Fibroblast of villous mesenchyme (primary cell): Measurements from ENCODE around the gene PPRC1. TPM values are rescaled to one million over a fixed set of nuclear protein-coding genes. Genes with fewer than 3 reads are reported as not detected.

Source experiments
- DNase-seq: peaks from one replicate; pipeline ENCODE4 v3.0.0-alpha.2; 2010; ENCODE audit warnings: low read depth
- H3K4me3 ChIP-seq: 2 replicates; pipeline ENCODE4 v1.5.1; 2011; ENCODE audit warnings: low read depth, mild to moderate bottlenecking, low read length
- CTCF ChIP-seq: IDR thresholded peaks from 2 replicates; pipeline ENCODE4 v1.5.1; 2012; ENCODE audit warnings: low read depth, mild to moderate bottlenecking, low read length; ENCODE audit not compliant: insufficient read depth
- total RNA-seq: library from RNA; depleted of rRNA; stranded (reverse); fragments of >200 nt; gene quantifications from 2 replicates; pipeline ENCODE4 v1.2.3, GENCODE V29; 2012

Gene PPRC1
- total RNA-seq, 1 donor, result 28.5 TPM

GRCh38 chr10:102112210-102112817 lies 20.5 kb upstream of the PPRC1 start:
- DNase-seq, result no peak
- TF ChIP-seq CTCF, result peak; percentile 30
- H3K4me3 ChIP-seq, result no peak overlapping the region

DNA sequence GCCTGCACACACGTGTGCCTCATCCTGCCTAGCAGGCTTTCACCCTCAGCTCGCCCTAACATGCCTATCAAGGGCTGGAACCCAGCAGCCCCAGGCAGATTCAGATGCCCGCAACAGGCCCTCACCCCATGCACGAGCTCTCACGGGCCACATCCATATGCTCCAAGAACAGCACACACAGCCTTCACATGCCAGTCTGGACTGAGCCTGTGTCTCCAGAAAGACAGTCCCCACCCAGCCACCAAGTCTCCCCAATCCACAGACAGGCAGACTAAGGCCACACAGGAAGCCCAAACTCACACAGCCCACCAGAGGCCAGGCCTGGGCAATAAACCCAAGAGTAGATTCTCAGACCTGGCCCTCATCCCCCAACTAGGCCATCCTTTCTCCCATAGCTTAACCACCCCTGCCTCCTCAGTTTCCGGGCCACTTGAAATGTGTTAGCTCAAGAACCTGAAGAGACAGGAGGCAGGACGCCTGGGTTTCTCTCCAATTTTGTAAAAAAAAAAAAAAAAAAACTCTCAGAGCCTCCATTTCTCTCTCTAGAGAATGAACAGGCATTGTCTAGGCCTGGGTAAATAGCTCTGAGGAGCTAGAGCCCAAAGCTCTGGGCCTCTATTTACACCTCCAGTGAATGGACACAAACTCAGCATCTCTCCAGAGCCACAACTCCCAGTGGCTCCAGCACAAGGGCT lies 19.4 kb upstream of the PPRC1 start:
- no peak for TF ChIP-seq CTCF
- peak overlapping the region; percentile 77 for H3K4me3 ChIP-seq
- no peak for DNase-seq

DNA sequence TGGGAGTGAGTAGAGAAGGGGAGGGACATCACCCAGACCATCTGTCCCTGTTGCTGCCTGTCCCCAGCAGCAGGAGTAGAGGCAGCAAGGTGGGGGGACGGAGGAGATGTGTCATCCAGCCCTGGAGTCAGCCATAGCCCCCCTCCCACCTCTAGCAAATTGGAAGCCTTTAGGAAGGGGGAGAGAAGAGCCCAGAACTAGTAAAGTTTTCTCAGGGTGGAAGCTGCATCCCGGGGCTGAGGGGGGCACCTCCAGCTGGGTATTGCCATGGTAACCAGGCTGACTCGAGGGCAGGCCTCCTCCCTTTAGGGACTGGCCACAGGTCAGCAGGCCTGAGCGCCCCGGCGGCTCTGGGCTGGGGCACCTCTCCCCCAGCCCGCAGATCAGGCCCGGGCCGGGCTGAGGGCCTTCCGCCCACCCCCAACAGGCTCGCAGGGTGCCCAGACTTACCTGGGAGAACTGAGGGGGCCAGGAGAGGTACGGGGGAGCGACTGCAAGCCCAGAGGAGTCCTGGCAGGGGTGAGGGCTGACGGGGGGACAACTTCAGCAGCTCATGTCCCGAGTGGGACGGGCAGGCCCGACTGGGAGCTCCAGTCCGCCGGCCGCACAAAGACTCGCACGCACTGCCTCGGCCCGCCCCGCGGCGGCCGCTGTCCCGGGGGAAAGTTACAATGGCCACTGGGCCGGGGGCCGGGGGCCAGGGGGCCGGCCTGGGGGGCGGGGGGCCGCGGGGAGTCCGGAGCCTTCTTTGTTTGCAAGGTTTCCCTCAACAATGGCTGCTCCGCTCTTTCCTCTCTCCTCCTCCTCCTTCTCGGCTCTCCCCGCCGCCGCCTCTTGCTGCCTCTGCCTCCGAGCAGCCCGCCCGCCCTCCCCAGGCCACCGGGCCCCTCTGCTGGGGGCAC lies 18.6 kb upstream of the PPRC1 start:
- DNase-seq, result no peak
- TF ChIP-seq CTCF, result no peak

GRCh38 chr10:102114861-102115618 lies 17.8 kb upstream of the PPRC1 start:
- peak; percentile 78 for DNase-seq
- H3K4me3 ChIP-seq, result peak overlapping the region; percentile 77
- TF ChIP-seq CTCF, result no peak

More for the DNA sequence above, 18.6 kb upstream of the PPRC1 start:
- H3K4me3 ChIP-seq, result peak overlapping the region; percentile 77

DNA sequence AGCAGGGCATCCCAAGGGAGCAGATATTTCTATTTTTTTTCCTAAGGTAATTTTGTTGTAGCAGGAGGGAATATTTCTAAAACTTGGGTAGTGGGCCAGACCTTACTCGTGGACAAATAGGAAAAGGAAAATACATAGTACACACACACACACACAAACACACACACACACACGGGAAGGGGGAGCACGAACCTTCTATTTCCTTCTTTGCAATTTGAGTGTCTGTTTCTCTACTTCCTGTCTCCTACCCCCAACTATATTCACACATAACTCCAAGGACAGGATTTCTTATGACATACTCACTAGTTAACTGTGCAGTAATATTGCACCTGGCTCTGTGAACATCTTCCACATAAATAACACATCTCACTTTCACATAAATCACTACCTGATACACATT lies 17.1 kb upstream of the PPRC1 start:
- no peak for DNase-seq

More for the DNA sequence above, 17.1 kb upstream of the PPRC1 start:
- TF ChIP-seq CTCF, result no peak
- H3K4me3 ChIP-seq, result peak overlapping the region; percentile 3
